IMR-90 (cell line): ENCODE data around the gene BMP7.

Experiments used
- BHLHE40 ChIP-seq: fragments of 150-350 bp; IDR thresholded peaks from 2 replicates; pipeline ENCODE4 v1.6.1; 2016; ENCODE audit warnings: mild to moderate bottlenecking, low read depth, low read length
- CEBPB ChIP-seq: IDR thresholded peaks from 2 replicates; pipeline ENCODE4 v1.6.1; 2012; ENCODE audit warnings: low read depth, low read length, improper control_type of control experiment
- CHD1 ChIP-seq: IDR thresholded peaks from 2 replicates; pipeline ENCODE4 v1.6.1; 2012; ENCODE audit warnings: low read depth, low read length, improper control_type of control experiment
- CTCF ChIP-seq: conservative IDR thresholded peaks from 2 replicates; pipeline ENCODE4 v1.5.1; 2012; ENCODE audit warnings: mild to moderate bottlenecking, low read depth, low read length, improper control_type of control experiment
- ELK1 ChIP-seq: fragments of 150-350 bp; IDR thresholded peaks from 2 replicates; pipeline ENCODE4 v1.6.1; 2016; ENCODE audit warnings: low read depth, mild to moderate bottlenecking, low read length, moderate library complexity, borderline replicate concordance
- MXI1 ChIP-seq: IDR thresholded peaks from 2 replicates; pipeline ENCODE4 v1.6.1; 2012; ENCODE audit warnings: low read depth, mild to moderate bottlenecking, low read length, moderate library complexity, borderline replicate concordance
- POLR2A ChIP-seq: IDR thresholded peaks from 2 replicates; pipeline ENCODE4 v1.6.1; 2012; ENCODE audit warnings: mild to moderate bottlenecking, low read depth, low read length
- RAD21 ChIP-seq: IDR thresholded peaks from 2 replicates; pipeline ENCODE4 v1.6.1; 2012; ENCODE audit warnings: low read length, improper control_type of control experiment
- SMC3 ChIP-seq: fragments of 150-350 bp; IDR thresholded peaks from 2 replicates; pipeline ENCODE4 v1.6.1; 2016; ENCODE audit warnings: low read depth, mild to moderate bottlenecking, antibody characterized with exemption, low read length, moderate library complexity
- USF2 ChIP-seq: fragments of 150-350 bp; IDR thresholded peaks from 2 replicates; pipeline ENCODE4 v1.6.1; 2017; ENCODE audit warnings: mild to moderate bottlenecking, antibody characterized with exemption, low read length, low read depth

- no peak for TF ChIP-seq CEBPB
- TF ChIP-seq CTCF: no peak
- no peak for TF ChIP-seq BHLHE40
- TF ChIP-seq POLR2A: no peak
- TF ChIP-seq RAD21: no peak
- no peak for TF ChIP-seq MXI1
- no peak for TF ChIP-seq SMC3
- no peak for TF ChIP-seq USF2
- no peak for TF ChIP-seq ELK1
- TF ChIP-seq CHD1: no peak
Observed at GRCh38 chr20:57163041-57163440, 103.4 kb downstream of the BMP7 start.
